Glomerular visceral epithelial cell (primary cell): Measurements from ENCODE around the gene FRMPD2.
"Not testable (repeated sequence)": the region's sequence is repeated elsewhere in the genome, so short reads cannot be mapped to it uniquely, and the experiment has no call there.

Experiments used
- DNase-seq: peaks from one replicate; pipeline ENCODE4 v3.0.0-alpha.2; 2016; ENCODE audit errors: extremely low spot score

Gene FRMPD2

DNA sequence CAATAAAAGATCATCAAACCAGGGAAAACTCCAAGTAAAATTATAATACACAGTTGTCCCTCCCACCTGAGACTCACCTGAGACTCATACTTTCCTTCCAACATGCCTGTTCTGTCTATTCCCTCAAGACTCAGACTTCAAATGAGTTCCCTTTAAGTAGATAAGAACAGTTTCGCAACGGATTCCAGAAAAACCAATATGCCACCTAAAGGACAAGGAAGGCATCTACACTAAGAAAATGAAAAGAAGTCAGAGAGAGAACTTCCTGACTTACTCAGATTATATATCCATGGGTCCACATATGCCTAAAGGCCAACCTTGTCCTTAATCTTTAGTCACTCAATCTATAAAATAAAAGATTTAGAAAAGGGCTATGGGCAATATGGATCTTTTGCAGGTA is 148.9 kb downstream of the FRMPD2 start:
- not testable (repeated sequence) for DNase-seq

DNA sequence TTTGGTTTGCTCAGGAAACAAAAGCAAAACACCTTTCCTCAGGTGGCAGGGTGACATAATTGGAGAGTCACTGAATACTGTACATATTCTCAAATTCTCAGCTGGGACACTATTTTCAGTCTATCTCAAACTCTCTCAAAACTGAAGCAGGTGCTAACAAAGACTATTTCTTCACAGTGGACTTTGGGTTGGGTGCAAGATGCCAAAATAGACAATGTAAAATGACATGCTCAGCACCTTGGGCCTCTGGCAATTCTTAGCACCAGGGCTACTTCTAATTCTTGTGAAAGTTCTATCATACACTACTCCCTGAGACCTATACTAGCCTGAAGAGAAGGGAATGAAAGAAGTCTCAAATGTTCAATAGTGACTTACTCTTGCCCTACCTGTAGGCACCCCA is 151.9 kb downstream of the FRMPD2 start:
- not testable (repeated sequence) for DNase-seq

- DNase-seq: not testable (repeated sequence)
Observed at GRCh38 chr10:48110277-48110676, 164.2 kb downstream of the FRMPD2 start.
